Ureter (tissue), 1 donor: ENCODE results near the gene ZBTB43. TPM values are rescaled to one million over a fixed set of nuclear protein-coding genes. Genes with fewer than 3 reads are reported as not detected.

Experiments used
- DNase-seq: peaks from one replicate; pipeline ENCODE4 v3.0.0-alpha.2; 2020; ENCODE audit warnings: low spot score
- total RNA-seq: library from RNA; stranded (reverse); gene quantifications from one replicate; pipeline ENCODE4 v1.2.4, GENCODE V29; 2023
- donor health status: DM: yes; HTN: yes; CAD: no.

Gene ZBTB43
- total RNA-seq, 1 donor from 2014 or later: 22.0 TPM

DNA sequence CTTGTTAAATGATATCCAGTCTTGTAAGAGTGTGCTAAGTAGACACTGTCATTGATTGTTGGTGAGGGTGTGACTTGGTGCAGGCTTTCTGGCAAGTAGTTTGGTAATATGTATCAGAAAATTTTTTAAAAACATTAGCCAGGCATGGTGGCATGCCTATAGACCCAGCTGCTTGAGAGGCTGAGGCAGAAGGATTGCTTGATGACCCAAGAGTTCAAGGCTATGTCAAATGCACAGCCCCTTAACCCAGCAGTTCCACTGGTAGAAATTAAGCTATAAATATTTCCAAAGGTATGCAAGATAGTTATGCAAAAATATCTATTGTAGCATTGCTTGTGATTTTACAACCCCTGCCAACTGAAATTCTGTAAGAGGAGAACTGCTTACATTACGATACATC is 24.2 kb downstream of the ZBTB43 start:
- DNase-seq: no peak

DNA sequence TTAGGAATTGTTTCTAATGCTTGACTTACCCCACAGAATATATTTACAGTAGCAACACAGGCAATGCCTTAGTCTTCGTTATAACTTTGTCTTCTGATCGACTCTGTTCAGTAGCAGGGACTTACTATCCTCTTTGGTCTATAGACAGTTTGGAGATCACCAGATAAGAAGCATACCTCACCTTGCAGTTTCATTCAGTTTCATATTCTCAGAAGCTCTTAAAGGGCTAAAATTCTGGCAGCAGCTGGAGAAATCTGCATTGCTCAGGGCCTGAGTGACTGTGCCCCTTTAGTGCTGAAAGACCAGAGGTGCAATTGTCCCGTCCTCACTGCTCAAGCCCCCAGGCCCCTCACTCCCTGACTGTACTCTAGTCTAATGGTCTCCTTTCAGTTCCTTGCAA is 26.0 kb downstream of the ZBTB43 start:
- DNase-seq: no peak

DNA sequence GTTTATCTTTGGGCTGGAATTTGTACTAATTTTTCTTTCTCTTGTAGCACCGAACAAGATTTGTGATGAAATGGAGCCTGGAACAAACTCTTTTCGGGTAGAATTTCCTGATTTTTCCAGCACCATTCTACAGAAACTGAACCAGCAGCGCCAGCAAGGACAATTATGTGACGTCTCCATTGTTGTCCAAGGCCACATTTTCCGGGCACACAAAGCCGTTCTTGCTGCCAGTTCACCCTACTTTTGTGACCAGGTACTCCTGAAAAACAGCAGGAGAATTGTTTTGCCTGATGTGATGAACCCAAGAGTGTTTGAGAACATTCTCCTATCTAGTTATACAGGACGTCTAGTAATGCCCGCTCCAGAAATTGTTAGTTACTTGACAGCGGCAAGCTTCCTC is 27.6 kb downstream of the ZBTB43 start:
- no peak for DNase-seq

DNA sequence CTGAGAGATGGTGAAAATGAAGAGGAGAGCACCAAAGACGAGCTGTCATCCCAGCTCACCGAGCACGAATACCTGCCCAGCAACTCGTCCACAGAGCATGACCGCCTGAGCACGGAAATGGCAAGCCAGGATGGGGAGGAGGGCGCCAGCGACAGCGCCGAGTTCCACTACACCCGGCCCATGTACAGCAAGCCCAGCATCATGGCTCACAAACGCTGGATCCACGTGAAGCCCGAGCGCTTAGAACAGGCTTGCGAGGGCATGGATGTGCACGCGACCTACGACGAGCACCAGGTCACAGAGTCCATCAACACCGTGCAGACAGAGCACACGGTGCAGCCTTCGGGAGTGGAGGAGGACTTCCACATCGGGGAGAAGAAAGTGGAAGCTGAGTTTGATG is 28.2 kb downstream of the ZBTB43 start:
- no peak for DNase-seq

DNA sequence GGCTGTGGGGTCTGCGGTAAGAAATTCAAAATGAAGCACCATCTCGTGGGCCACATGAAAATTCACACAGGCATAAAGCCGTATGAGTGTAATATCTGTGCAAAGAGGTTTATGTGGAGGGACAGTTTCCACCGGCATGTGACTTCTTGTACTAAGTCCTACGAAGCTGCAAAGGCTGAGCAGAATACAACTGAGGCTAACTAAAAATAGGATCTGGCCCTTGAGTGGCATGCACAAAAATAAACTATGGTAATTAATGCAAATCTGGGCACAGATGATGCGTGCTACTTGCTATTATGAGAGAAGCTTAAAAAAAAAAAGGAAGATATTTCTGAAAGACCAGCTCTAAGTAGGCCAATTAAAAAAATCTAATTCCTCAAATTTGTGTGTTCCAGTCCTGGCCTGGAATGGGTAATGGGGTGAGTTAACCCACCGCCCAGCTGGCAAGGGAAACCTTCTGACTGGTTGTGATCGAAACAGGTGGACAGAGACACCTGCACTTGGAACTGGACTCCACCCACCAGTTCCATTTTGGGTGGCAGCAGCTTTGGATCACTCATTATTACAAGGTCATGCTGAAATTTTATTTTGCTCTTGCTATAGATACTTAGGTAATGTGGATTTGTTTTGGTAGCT is 29.0 kb downstream of the ZBTB43 start:
- no peak for DNase-seq

DNA sequence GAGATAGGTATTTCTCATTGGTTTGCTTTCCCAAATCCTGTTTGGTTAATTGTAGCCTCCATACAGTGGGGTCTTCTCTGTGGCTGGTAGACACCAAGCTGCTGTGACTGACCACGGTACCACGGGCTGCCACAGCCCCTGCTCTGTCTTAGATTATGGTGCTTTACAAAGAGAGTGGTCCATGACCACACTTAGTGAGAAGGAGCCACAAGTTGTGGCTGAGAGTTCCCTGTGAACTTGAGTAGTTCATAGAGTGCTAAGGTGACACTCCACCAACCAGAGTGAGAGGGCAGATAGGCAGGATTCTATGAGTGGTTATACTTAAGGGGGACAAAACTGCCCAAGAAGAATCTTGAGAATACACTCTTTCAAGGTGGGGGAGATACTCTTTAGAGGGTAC is 29.8 kb downstream of the ZBTB43 start:
- no peak for DNase-seq

DNA sequence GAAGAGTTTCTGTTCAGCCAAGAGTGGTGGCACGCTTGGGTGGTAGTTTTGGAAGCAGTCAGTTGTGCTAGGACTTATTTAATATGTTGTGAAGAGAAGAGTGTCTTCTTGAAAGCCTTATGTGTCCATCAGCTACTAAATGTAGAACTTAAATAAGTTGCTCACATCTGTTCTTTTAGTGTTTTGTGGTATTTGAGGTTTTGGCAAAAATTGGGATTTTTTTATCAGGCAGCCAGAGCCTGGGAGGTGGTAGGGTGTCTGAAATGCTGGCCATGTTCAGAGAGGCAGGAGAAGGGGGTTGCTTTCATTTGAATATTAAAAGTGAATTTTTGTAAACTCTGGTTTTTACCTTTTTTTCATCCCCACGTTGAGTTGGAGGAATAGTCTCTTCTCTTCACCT is 31.4 kb downstream of the ZBTB43 start:
- DNase-seq: no peak

DNA sequence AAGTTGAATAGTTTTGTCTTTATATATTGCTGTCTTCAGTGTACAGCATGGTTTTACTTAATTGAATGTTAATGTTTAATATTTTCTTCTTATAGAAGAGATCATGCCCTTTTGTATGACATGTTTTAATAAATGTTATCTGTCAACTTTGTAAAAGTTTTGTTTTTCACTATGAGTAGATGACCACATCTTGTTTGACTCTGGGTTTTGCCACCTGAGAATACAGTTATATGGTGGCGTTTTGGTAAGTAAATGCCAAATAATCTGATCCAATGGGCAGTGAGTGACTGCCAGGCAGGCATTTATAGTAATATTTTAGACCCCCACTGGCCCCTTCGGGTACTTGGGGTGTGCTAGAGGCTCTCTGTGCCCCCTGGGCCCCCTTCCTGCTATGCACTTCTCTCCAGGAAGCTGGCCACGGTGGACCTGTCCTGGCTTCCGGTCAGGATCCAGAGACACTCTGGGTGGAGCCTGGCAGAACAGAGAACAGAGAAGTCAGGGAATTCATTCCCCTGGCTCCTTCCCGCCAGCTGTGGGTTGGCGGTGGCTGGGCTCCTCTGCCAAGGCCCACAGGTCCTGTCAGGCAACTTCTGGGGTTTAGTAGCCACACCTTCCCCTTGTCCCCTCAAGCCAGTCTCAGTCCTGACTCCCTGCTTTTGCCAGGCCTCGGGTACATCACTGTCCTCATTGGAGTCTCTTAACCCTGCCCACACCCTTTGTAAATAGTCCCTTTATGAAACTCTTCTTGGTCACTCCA is 33.4 kb downstream of the ZBTB43 start:
- DNase-seq: no peak

DNA sequence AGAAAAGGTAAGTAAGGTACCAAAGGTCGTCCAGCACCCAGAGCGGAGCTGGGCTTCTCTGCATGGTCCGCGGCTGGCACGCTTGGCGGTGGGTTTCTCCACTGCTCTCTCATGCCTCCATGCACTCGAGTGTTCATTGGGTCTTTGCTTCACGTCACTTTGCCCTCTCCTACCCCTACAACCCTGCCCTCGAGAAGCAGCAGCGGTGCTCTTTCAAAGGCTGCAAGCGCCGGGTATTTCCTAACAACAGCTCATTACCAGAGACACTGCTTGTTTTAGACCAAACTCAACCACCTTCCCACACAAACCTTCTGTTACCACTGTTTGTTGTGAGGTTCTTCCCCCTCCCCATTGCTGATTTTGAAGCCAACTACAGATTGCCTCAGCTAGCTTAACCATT is 34.1 kb downstream of the ZBTB43 start:
- no peak for DNase-seq

DNA sequence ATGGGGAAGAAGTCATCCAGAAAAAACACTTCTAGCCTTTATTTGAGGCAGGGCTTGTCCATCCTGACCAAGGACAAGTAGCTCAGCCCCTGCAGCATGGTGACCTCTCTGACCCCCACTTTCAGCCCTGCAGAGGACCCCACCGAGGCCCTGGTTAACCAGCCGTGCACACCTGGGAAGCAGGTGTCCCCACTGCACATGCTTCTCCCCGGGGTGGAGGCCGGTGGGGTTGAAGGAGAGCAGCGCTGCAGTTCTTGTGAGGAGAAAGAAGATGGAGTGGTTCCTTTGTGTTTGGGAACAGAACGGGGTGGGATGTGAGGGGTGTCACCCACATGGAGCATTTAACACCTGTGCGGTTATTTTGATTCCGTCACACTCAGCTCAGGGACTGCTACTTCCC is 34.5 kb downstream of the ZBTB43 start:
- no peak for DNase-seq

DNA sequence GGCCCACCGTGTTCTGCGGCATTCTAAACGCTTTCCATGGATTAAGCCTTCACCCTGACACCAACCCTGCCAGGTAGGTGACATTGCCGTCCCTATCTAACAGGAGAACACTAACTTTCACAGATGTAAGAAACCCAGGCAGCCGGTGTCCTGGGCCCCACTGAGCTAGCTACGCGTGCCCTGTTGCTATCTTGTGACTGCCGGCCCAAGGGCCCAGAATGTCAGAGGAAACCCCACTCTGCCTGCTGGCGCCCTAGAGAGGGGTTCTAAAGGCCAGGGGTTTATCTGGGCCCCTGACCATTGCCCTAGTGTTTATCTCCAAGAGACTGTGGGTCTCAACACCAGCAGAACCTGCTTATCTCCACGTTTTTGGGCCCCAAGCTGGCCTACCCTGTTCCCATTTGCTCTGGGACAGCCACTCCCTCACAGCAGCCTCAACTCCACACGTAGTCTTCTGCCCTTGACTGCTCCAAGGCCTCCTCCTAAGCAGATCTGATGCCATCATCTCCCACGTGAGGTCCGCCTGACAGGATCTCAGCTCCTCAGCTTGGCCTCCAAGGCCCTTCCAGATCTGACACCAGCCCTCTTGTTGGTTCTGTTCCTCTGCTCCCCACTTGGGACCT is 37.5 kb downstream of the ZBTB43 start:
- no peak for DNase-seq

DNA sequence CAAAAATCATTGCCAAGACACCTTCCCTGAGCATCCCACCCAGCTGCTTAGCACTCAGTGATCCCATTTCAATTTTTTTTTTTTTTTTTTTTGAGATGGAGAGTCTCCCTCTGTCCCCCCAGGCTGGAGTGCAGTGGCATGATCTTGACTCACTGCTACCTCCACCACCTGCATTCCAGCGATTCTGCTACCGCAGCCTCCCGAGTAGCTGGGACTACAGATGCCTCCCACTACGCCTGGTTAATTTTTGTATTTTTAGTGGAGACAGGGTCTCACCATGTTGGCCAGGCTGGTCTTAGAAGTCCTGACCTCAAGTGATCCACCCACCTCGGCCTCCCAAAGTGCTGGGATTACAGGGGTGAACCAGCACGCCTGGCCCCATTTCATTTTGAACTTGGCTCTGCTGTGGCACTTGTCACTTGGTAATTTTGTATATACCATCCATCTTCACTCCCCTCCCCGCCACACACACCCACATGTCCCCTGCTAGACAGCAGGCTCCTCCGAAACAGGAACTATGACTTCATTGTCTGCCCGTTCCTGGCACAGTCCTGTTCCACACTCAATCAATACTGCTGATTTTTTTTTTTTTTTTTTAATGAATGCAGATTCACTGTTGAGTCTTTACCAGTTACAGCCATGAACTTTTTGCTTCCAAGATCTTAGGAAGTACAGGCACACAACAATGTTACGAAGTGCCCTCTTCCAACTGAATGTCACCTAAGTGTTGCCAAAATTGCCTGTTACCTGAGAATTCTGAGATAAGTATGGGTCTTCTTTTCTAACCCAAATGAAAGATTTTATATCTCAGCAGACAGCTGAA is 38.3 kb downstream of the ZBTB43 start:
- DNase-seq: no peak

DNA sequence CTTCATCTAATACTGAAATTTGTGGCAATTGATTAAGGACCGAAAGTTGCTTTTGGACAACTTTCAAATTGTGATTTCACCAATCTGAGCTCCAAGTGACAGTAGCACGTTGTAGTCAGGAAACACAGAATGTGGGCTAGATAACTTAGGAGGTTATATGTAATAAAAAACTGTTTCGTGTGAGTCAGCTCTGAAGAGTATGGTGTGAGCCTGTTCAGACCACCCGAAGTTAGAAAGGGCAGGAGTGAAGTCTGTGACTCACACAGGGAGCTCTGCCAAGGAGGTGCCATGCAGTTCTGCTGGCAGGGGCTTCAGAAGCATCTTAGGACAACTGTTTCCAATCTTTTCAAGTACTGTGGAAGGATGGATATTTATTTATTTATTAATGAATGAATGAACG is 39.2 kb downstream of the ZBTB43 start:
- DNase-seq: no peak

DNA sequence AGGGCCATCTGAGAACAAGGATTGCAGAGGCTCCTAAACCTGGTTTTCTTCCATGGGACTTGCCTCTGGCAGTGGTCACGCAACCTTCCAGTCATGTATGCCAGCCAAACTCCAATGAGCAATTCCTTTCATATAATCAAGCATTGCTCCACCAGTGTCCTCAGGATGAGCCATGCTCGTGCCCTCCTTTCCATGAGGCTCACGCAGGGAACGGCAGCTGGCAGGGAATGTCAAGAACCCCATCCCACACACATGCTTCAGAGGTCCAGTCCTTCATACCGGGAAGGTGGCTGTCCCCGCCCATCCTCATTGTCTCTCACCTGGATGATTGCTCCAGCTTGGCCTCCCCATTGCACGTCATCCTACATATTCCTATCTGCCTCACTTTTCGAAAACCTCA is 42.2 kb downstream of the ZBTB43 start:
- no peak for DNase-seq

DNA sequence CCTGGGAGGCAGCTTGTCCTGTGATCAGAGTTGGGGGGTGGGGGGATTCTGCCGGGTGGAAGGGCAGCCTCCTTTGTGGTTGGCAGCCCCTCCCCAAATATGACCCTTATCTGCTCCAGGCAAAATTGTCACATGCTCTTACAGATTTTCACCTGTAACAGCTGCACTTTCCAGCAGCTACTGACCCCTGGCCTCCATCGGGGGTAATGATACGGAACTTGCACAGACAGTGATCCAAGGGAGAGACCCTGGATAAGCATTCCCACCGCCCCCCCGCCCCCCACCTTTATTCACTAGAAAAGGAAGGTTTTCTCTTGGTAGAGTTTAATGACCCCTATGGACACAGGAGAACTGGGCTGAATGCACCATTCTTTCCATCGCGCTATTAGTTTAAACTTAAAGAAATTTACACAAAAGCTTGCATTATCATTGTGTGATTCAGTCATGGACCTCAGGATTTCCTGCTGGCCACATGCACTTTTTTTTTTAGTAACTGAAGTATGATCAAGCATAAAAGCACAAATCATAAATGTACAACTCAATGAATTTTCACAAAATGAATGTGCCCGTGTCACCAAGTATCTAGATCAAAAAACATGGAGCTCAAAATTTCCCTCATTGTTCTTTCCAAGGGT is 44.9 kb downstream of the ZBTB43 start:
- DNase-seq: no peak

DNA sequence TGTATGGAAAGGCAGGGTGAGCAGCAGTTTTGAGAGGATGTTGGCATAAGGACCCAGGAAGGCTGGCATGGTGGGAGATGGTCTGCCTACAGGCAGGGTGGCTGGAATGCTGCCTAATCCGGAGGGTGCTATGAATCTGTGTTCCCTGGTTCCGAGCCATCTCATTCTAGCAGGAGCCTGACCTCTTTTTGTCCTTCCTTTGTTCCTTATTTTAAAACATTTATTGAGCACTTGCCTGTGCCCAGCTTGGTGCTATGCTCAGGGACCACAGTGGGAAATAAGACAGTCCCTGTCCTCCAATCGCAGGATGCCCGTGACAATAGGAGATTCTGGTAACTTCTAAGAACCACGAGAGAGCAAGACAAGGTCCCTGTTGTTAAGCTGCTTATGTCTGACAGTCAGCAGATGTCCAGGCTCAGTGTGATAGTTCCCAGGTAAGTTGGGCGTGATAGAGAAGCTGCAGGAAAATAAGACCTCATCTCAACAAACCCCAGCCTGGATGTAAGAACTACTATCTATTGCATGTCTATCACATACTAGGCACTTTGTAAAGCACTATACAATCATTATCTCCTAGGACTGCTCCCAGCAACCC is 46.5 kb downstream of the ZBTB43 start:
- no peak for DNase-seq

DNA sequence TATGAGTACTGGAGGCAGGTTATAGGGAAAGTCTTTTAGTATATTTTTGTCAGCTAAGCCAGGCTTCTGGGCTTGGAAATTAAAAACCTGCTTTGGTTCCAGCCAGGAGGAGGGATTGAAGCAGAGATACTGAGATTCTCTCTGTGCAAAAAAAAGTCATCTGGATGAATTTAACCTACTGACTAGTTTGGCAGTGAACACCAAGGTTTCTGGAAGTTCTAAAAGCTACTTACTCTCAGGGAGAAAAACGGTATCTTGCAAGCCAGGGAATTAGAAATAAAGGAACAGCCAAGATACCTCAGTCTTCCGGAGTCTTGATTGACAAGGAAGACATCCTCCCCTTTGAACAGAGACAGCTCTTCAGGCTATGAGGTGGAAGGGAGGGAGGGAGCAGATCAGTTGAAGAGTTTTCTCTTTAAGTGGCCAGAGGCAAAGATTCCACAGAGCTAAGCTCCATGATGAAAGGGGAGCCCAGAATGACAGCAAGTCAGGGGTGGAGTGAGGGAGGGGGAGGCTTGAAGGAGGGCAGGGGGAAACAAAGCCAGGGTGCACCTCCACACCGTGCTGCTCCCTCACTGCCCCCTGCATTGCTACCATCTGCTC is 47.3 kb downstream of the ZBTB43 start:
- DNase-seq: no peak

DNA sequence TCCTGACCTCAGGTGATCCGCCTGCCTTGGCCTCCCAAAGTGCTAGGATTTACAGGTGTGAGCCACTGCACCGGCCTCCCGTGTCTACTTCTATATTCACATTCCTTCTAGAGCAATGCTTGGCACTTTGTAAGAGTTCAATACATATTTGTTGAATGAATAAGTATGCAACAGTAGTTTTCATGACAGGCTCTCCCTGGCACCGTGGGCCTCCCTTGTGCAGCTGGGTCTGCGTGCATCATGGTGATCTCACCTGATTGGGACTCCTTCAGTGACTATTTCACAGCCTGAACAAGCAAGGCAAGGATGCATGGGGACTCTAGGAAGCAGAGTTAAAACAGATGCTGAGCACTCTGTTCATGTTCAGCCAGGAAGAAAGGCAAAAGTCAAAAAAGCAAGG is 48.8 kb downstream of the ZBTB43 start:
- DNase-seq: no peak

DNA sequence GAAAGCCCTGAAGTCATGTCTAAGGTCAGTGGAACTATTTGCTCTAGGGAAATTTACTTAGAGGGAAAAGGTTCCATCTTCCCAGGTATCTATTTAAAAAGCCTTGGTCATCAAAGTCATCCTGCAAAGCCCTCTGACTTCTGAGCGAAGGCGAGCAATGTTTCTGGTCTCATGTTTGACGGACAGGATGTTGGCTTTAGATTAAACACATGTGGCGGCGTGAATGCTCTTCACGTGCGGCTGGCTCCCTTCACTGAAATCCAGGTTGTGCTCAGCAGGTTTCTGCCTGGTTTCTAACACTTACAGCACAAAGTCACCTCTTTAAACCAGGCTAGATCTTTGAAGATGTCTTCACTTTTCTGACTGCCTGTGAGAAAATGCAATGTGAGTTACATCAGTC is 49.9 kb downstream of the ZBTB43 start:
- no peak for DNase-seq

DNA sequence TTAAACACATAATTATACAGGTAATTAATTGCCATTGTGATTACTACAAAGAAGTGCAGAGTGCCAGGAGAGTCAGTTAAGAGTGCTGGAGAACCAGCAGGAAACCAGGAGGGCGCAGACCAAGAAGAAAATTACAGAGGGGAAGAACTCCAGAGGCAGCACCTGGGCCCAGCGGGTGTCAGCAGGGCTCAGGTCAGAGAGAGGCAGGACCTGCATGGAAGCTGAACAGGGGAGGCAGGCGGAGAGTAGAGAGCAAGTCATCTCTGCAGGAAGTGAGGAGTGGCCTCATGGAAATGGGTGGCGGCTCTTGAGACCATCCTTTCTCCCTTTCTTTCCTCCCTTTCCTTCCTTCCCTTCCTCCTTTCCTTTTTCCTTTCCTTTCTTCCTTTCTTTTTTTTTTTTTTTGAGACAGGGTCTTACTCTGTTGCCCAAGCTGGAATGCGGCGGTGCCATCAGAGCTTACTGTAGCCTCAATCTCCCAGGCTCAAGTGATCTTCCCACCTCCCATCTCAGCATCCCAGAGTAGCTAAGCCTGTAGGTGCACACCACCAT is 51.6 kb downstream of the ZBTB43 start:
- no peak for DNase-seq
